T-cell (primary cell): ENCODE data around the gene PHYHIPL. TPM values are rescaled to one million over a fixed set of nuclear protein-coding genes. Genes with fewer than 3 reads are reported as not detected.

ENCODE experiments used
- ATAC-seq, 4 experiments: fragments of 200-7000 bp in 3 of 4; fragments of 150-1000 bp in 1 of 4; cut with Tn5 transposase; replicated peaks in 1 of 4; 1 replicate in 3 of 4; 2 replicates in 1 of 4; pipeline ENCODE4 v1.10.0; 2021; ENCODE audit warnings: moderate library complexity in 3 of 4, mild to moderate bottlenecking in 2 of 4, moderate number of reproducible peaks in 1 of 4
- CTCF ChIA-PET, 2 donors: fragments of 300-600 bp; sonication (Branson Sonifier 250); formaldehyde crosslinking; loops; one replicate each; lab custom pipeline; 2022; ENCODE audit warnings: antibody characterized with exemption in 2 of 2; lab: Charles Lee
- POLR2A ChIA-PET, 2 donors: fragments of 300-600 bp; sonication (Branson Sonifier 250); formaldehyde crosslinking; loops; one replicate each; lab custom pipeline; 2022; ENCODE audit warnings: antibody characterized with exemption in 2 of 2; lab: Charles Lee
- DNase-seq, 35 experiments: peaks; one replicate each; pipeline versions ENCODE4 v3.0.0 to v3.0.0-alpha.2; 2013 to 2023
- H3K27ac ChIP-seq: one replicate; pipeline ENCODE4 v1.5.1; 2013; ENCODE audit warnings: low read length
- H3K27me3 ChIP-seq, 2 experiments: replicated peaks in 1 of 2; 1 replicate in 1 of 2; 2 replicates in 1 of 2; pipeline versions ENCODE4 v1.6.1 to v1.7.0; 2013; ENCODE audit warnings: low read length in 1 of 2, mixed read lengths in 1 of 2; ENCODE audit not compliant: control insufficient read depth in 2 of 2, insufficient read depth in 2 of 2; ENCODE audit errors: extremely low read depth in 1 of 2
- H3K36me3 ChIP-seq, 2 donors: 1 replicate in 1 of 2; 2 replicates in 1 of 2; pipeline versions ENCODE4 v1.6.1 to v1.7.0; 2013; ENCODE audit warnings: low read length in 1 of 2; ENCODE audit not compliant: control insufficient read depth in 2 of 2, insufficient read depth in 1 of 2; ENCODE audit errors: extremely low read depth in 1 of 2
- H3K4me1 ChIP-seq, 2 experiments: 1 replicate in 1 of 2; 2 replicates in 1 of 2; pipeline versions ENCODE4 v1.6.1 to v1.7.0; 2013; ENCODE audit warnings: low read length in 2 of 2, mixed read lengths in 1 of 2; ENCODE audit not compliant: insufficient read depth in 2 of 2, control insufficient read depth in 1 of 2; ENCODE audit errors: extremely low read depth in 1 of 2
- H3K4me3 ChIP-seq, 2 donors: 1 replicate in 1 of 2; 2 replicates in 1 of 2; pipeline versions ENCODE4 v1.5.1 to v1.7.0; 2013; ENCODE audit warnings: mild to moderate bottlenecking in 2 of 2, low read length in 1 of 2, moderate library complexity in 1 of 2; ENCODE audit not compliant: control insufficient read depth in 1 of 2; ENCODE audit errors: extremely low read depth in 1 of 2
- H3K9me3 ChIP-seq: 2 replicates; pipeline ENCODE4 v1.7.0; 2013
- H3K27ac Mint-ChIP-seq, 2 donors: one replicate each; pipeline ENCODE4 v1.8.0; 2020 to 2021; ENCODE audit warnings: mild to moderate bottlenecking in 2 of 2, mixed read lengths in 2 of 2
- H3K27me3 Mint-ChIP-seq, 2 donors: one replicate each; pipeline ENCODE4 v1.8.0; 2021 to 2022; ENCODE audit warnings: mixed read lengths in 2 of 2
- H3K36me3 Mint-ChIP-seq: one replicate; pipeline ENCODE4 v1.8.0; 2021; ENCODE audit warnings: mixed read lengths
- H3K4me1 Mint-ChIP-seq, 3 donors: one replicate each; pipeline ENCODE4 v1.8.0; 2020 to 2022; ENCODE audit warnings: mixed read lengths in 3 of 3, mild to moderate bottlenecking in 1 of 3
- H3K4me3 Mint-ChIP-seq, 3 donors: one replicate each; pipeline ENCODE4 v1.8.0; 2020 to 2022; ENCODE audit warnings: mild to moderate bottlenecking in 3 of 3, mixed read lengths in 3 of 3, moderate library complexity in 3 of 3
- H3K9me3 Mint-ChIP-seq, 3 donors: one replicate each; pipeline ENCODE4 v1.8.0; 2020 to 2022; ENCODE audit warnings: mixed read lengths in 3 of 3
- WGBS: methylation state at CpG from one replicate; pipeline ENCODE4 v1.1.5; 2013; ENCODE audit warnings: missing lambda C conversion rate; ENCODE audit not compliant: insufficient coverage; 5-methylcytosine and 5-hydroxymethylcytosine counted together
- total RNA-seq, 35 experiments: library from RNA in 6 of 35; stranded (reverse) in 6 of 35; fragments of 120-200 nt in 1 of 35; gene quantifications; one replicate each; pipeline versions ENCODE4 v1.2.1 to v1.2.4 and lab custom pipeline; 2013 to 2026

PHYHIPL gene
- total RNA-seq, 5 donors from 2014 or later (not counting 1 experiment from before 2014, with no cell fraction given), result not detected

GRCh38 chr10:59255463-59255862 is 79.0 kb downstream of the PHYHIPL start:
- ATAC-seq, result no peak
- no CpG with 5 or more reads among the region's 1 CpG for WGBS
- DNase-seq, result no peak

GRCh38 chr10:59257224-59257623 is 80.8 kb downstream of the PHYHIPL start:
- no CpG with 5 or more reads among the region's 1 CpG for WGBS
- no peaks in the 10 kb centered on the region for H3K27me3 Mint-ChIP-seq
- no peaks in the 10 kb centered on the region for H3K36me3 Mint-ChIP-seq
- no peaks in the 10 kb centered on the region for H3K27me3 ChIP-seq
- no peak overlapping the region for H3K27ac ChIP-seq
- no peaks in the 10 kb centered on the region for H3K36me3 ChIP-seq
- ChIA-PET POLR2A (no interaction called here), CTCF (no interaction called here)
- H3K27ac Mint-ChIP-seq, result no peak overlapping the region
- H3K4me1 Mint-ChIP-seq, result no peaks in the 10 kb centered on the region
- no peak overlapping the region for H3K4me3 ChIP-seq
- no peaks in the 10 kb centered on the region for H3K4me1 ChIP-seq
- H3K4me3 Mint-ChIP-seq, result no peak overlapping the region
- peaks cover 0 to 8% (median 0%) of the 10 kb centered on the region in 3 donors for H3K9me3 Mint-ChIP-seq
- ATAC-seq (no peak), DNase-seq (no peak)
- H3K9me3 ChIP-seq, result no peaks in the 10 kb centered on the region

More at GRCh38 chr10:59255463-59255862, 79.0 kb downstream of the PHYHIPL start:
- ChIA-PET CTCF (no interaction called here), POLR2A (no interaction called here)
- Mint-ChIP-seq H3K9me3 (peaks cover 0 to 11% (median 0%) of the 10 kb centered on the region in 3 donors), H3K36me3 (no peaks in the 10 kb centered on the region), H3K27me3 (no peaks in the 10 kb centered on the region), H3K4me3 (no peak overlapping the region), H3K27ac (no peak overlapping the region), H3K4me1 (no peaks in the 10 kb centered on the region)
- Histone ChIP-seq H3K36me3 (no peaks in the 10 kb centered on the region), H3K4me3 (no peak overlapping the region), H3K27me3 (no peaks in the 10 kb centered on the region), H3K27ac (no peak overlapping the region), H3K9me3 (no peaks in the 10 kb centered on the region), H3K4me1 (no peaks in the 10 kb centered on the region)

GRCh38 chr10:59258890-59259289 is 82.4 kb downstream of the PHYHIPL start:
- ATAC-seq (no peak), DNase-seq (no peak)
- Histone ChIP-seq H3K27me3 (no peaks in the 10 kb centered on the region), H3K4me3 (no peak overlapping the region), H3K9me3 (no peaks in the 10 kb centered on the region), H3K36me3 (no peaks in the 10 kb centered on the region), H3K27ac (no peak overlapping the region), H3K4me1 (no peaks in the 10 kb centered on the region)
- WGBS, result no CpG with 5 or more reads among the region's 1 CpG
- Mint-ChIP-seq H3K9me3 (peaks cover 0 to 8% (median 4%) of the 10 kb centered on the region in 3 donors), H3K27ac (no peak overlapping the region), H3K4me3 (no peak overlapping the region), H3K4me1 (no peaks in the 10 kb centered on the region), H3K36me3 (no peaks in the 10 kb centered on the region), H3K27me3 (no peaks in the 10 kb centered on the region)
- POLR2A ChIA-PET, result no interaction called here
- CTCF ChIA-PET, result no interaction called here

- 72% methylated on average over 2 of the region's 5 CpGs for WGBS
- CTCF ChIA-PET, result no interaction called here
- no peak for ATAC-seq
- H3K36me3 ChIP-seq, result no peaks in the 10 kb centered on the region
- no peak overlapping the region for H3K4me3 ChIP-seq
- Mint-ChIP-seq H3K9me3 (peaks cover 0 to 9% (median 8%) of the 10 kb centered on the region in 3 donors), H3K27me3 (no peaks in the 10 kb centered on the region), H3K4me1 (no peaks in the 10 kb centered on the region), H3K27ac (no peak overlapping the region), H3K36me3 (no peaks in the 10 kb centered on the region), H3K4me3 (no peak overlapping the region)
- no peak overlapping the region for H3K27ac ChIP-seq
- POLR2A ChIA-PET, result interaction anchor here in 1 of 2 donors (0.6 kb wide), 1 partner anchor 16 kb away, joined by 3 read pairs; no protein-coding TSS in a partner anchor
- DNase-seq, result no peak
- H3K4me1 ChIP-seq, result no peaks in the 10 kb centered on the region
- H3K9me3 ChIP-seq, result no peaks in the 10 kb centered on the region
- H3K27me3 ChIP-seq, result no peaks in the 10 kb centered on the region
These were observed 88.7 kb downstream of the PHYHIPL start for GRCh38 chr10:59265141-59265540.

GRCh38 chr10:59266321-59266720 is 89.9 kb downstream of the PHYHIPL start:
- ATAC-seq (no peak), DNase-seq (no peak)
- H3K4me3 Mint-ChIP-seq, result no peak overlapping the region
- no peaks in the 10 kb centered on the region for H3K27me3 ChIP-seq
- no peaks in the 10 kb centered on the region for H3K27me3 Mint-ChIP-seq
- ChIA-PET CTCF (no interaction called here), POLR2A (no interaction called here)
- no peaks in the 10 kb centered on the region for H3K4me1 ChIP-seq
- H3K9me3 ChIP-seq, result no peaks in the 10 kb centered on the region
- WGBS, result no CpG with 5 or more reads among the region's 3 CpGs
- no peak overlapping the region for H3K27ac Mint-ChIP-seq
- H3K9me3 Mint-ChIP-seq, result peaks cover 0 to 9% (median 8%) of the 10 kb centered on the region in 3 donors
- H3K27ac ChIP-seq, result no peak overlapping the region
- no peak overlapping the region for H3K4me3 ChIP-seq
- no peaks in the 10 kb centered on the region for H3K36me3 Mint-ChIP-seq
- H3K36me3 ChIP-seq, result no peaks in the 10 kb centered on the region
- no peaks in the 10 kb centered on the region for H3K4me1 Mint-ChIP-seq

- H3K9me3 ChIP-seq, result no peaks in the 10 kb centered on the region
- no peaks in the 10 kb centered on the region for H3K36me3 ChIP-seq
- Mint-ChIP-seq H3K27ac (no peak overlapping the region), H3K36me3 (no peaks in the 10 kb centered on the region), H3K27me3 (no peaks in the 10 kb centered on the region), H3K4me3 (no peak overlapping the region), H3K4me1 (no peaks in the 10 kb centered on the region), H3K9me3 (peaks cover 0 to 9% (median 5%) of the 10 kb centered on the region in 3 donors)
- H3K4me3 ChIP-seq, result no peak overlapping the region
- no peak for ATAC-seq
- H3K27ac ChIP-seq, result no peak overlapping the region
- H3K4me1 ChIP-seq, result no peaks in the 10 kb centered on the region
- no peaks in the 10 kb centered on the region for H3K27me3 ChIP-seq
- ChIA-PET CTCF (no interaction called here), POLR2A (no interaction called here)
- DNase-seq, result no peak
- WGBS, result no CpG with 5 or more reads among the region's 7 CpGs
These were observed 92.0 kb downstream of the PHYHIPL start for GRCh38 chr10:59268460-59268859.

- DNase-seq (no peak), ATAC-seq (no peak)
- Mint-ChIP-seq H3K4me1 (no peaks in the 10 kb centered on the region), H3K9me3 (peaks cover 0 to 12% (median 5%) of the 10 kb centered on the region in 3 donors), H3K36me3 (no peaks in the 10 kb centered on the region), H3K27ac (no peak overlapping the region), H3K27me3 (no peaks in the 10 kb centered on the region), H3K4me3 (no peak overlapping the region)
- ChIA-PET POLR2A (no interaction called here), CTCF (no interaction called here)
- 90% methylated on average over 3 of the region's 6 CpGs for WGBS
- no peaks in the 10 kb centered on the region for H3K9me3 ChIP-seq
- H3K27ac ChIP-seq, result no peak overlapping the region
- H3K4me1 ChIP-seq, result no peaks in the 10 kb centered on the region
- H3K36me3 ChIP-seq, result no peaks in the 10 kb centered on the region
- H3K4me3 ChIP-seq, result no peak overlapping the region
- H3K27me3 ChIP-seq, result no peaks in the 10 kb centered on the region
These were observed 93.2 kb downstream of the PHYHIPL start for GRCh38 chr10:59269651-59270050.
